ENCODE data around the gene CTCF. TPM values are rescaled to one million over a fixed set of nuclear protein-coding genes. Genes with fewer than 3 reads are reported as not detected.

Gene CTCF
- total RNA-seq, 4 donors from 2014 or later, result 26.1 to 39.6 (median 31.8) TPM

DNA sequence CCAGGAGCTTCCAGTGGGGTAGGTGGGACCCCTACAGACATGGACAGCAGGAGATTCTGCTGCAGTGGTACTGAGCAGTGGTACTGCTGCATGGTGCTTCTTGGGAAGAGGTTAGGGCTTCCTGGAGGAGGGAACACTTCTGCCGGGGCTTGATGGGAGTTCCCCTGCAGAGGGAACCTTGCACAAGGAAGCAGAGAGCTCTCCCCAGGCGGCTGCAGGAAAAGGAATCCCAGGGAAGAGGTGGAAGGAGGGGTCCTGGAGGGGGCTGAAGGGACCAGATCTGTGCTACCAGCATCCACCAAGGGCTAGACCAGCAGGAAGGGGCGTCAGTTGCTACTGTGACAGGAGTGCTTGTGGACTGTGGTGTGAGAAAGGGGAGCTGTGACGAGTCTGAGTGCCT, 23.1 kb upstream of the CTCF start:
- TF ChIP-seq, protein P1, sequence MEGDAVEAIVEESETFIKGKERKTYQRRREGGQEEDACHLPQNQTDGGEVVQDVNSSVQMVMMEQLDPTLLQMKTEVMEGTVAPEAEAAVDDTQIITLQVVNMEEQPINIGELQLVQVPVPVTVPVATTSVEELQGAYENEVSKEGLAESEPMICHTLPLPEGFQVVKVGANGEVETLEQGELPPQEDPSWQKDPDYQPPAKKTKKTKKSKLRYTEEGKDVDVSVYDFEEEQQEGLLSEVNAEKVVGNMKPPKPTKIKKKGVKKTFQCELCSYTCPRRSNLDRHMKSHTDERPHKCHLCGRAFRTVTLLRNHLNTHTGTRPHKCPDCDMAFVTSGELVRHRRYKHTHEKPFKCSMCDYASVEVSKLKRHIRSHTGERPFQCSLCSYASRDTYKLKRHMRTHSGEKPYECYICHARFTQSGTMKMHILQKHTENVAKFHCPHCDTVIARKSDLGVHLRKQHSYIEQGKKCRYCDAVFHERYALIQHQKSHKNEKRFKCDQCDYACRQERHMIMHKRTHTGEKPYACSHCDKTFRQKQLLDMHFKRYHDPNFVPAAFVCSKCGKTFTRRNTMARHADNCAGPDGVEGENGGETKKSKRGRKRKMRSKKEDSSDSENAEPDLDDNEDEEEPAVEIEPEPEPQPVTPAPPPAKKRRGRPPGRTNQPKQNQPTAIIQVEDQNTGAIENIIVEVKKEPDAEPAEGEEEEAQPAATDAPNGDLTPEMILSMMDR (IDR thresholded peaks at IDR 0.05), result no peak
- TF ChIP-seq POLR2A (IDR thresholded peaks at IDR 0.05) (no peak), EP300 (IDR thresholded peaks at IDR 0.05) (no peak)
- H3K27ac ChIP-seq, result peak overlapping the region in 2 of 4 donors; percentile 84 to 90
- H3K9me3 ChIP-seq, result no peaks in the 10 kb centered on the region
- H3K4me1 ChIP-seq, result peaks cover 0 to 87% (median 22%) of the 10 kb centered on the region in 4 donors
- no peaks in the 10 kb centered on the region for H3K27me3 ChIP-seq
- no peak overlapping the region for H3K4me3 ChIP-seq
- peaks cover 0 to 50% (median 10%) of the 10 kb centered on the region in 3 donors for H3K36me3 ChIP-seq
- DNase-seq (ENCODE audit: low spot score in 2 of 2), result no peak
- 61 to 65% methylated on average over 4 of the region's 4 CpGs for WGBS, 2 donors

DNA sequence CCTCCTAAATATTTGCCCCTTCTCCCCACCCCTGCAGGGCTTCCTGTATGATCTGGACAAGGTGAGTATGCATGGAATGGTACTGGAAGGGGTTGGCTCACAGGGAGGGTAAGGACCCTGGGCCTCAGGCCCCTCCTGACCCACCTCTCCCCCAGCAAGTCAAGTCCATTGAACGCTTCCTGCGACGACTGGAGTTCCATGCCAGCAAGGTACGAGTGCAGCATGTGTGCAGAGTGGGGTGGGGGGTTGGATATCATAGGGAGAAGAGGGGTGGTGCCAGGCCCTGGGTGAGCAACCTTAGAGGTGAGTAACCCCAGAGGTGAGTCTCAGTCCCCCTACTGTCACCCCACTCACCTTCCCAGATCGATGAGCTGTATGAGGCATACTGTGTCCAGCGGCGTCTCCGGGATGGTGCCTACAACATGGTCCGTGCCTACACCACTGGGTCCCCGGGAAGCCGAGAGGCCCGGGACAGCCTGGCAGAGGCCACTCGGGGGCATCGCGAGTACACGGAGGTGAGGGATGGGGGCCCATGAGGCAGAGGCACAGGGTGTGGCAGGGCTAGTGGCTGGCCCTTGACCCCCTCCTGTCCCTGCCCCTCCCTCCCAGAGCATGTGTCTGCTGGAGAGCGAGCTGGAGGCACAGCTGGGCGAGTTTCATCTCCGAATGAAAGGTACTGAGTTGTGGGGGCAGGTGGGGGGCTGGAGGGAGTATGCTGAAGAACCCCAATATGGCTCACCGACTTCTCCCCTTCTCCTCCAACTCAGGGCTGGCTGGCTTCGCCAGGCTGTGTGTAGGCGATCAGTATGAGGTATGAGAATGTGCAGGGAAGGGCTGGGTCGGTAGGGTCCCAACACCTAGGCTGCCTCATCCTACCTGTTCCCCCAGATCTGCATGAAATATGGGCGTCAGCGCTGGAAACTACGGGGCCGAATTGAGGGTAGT, 22.4 kb upstream of the CTCF start:
- H3K4me3 ChIP-seq, result no peak overlapping the region
- H3K9me3 ChIP-seq, result no peaks in the 10 kb centered on the region
- H3K36me3 ChIP-seq, result peaks cover 5 to 57% (median 10%) of the 10 kb centered on the region in 3 donors
- H3K27ac ChIP-seq, result no peak overlapping the region
- TF ChIP-seq EP300 (IDR thresholded peaks at IDR 0.05), result no peak
- TF ChIP-seq, protein P1 (IDR thresholded peaks at IDR 0.05), result no peak
- TF ChIP-seq POLR2A (IDR thresholded peaks at IDR 0.05), result no peak
- 77 to 91% methylated on average over 16 to 27 of the region's 27 CpGs for WGBS, 2 donors
- no peaks in the 10 kb centered on the region for H3K27me3 ChIP-seq
- peaks cover 0 to 81% (median 22%) of the 10 kb centered on the region in 4 donors for H3K4me1 ChIP-seq
- DNase-seq (ENCODE audit: low spot score in 2 of 2), result no peak

DNA sequence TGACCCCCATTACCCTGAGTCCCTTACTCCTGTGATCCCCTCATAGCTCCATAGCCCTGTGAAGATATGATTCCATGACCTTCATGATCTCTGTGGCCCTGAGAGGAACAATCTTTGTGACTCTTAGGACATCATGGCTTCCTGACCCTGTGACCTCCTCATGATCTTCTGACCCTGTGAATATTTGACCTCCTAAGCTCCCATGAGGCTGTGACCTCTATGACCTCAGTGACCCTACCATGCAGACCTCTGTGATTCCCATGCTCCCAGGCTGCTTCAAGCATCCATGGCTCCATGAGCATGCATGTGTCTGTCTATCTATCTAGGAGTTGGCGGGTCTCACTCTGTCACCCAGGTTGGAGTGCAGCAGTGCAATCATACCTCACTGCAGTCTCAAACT, 21.6 kb upstream of the CTCF start:
- peaks cover 0 to 82% (median 22%) of the 10 kb centered on the region in 4 donors for H3K4me1 ChIP-seq
- no peaks in the 10 kb centered on the region for H3K27me3 ChIP-seq
- no peak overlapping the region for H3K4me3 ChIP-seq
- 82 to 95% methylated on average over 1 of the region's 1 CpG for WGBS, 2 donors
- peaks cover 10 to 65% (median 12%) of the 10 kb centered on the region in 3 donors for H3K36me3 ChIP-seq
- no peaks in the 10 kb centered on the region for H3K9me3 ChIP-seq
- no peak for DNase-seq (ENCODE audit: low spot score in 2 of 2)
- no peak overlapping the region for H3K27ac ChIP-seq
- no peak for TF ChIP-seq EP300 (IDR thresholded peaks at IDR 0.05)
- TF ChIP-seq, protein P1 (IDR thresholded peaks at IDR 0.05), result no peak
- no peak for TF ChIP-seq POLR2A (IDR thresholded peaks at IDR 0.05)

DNA sequence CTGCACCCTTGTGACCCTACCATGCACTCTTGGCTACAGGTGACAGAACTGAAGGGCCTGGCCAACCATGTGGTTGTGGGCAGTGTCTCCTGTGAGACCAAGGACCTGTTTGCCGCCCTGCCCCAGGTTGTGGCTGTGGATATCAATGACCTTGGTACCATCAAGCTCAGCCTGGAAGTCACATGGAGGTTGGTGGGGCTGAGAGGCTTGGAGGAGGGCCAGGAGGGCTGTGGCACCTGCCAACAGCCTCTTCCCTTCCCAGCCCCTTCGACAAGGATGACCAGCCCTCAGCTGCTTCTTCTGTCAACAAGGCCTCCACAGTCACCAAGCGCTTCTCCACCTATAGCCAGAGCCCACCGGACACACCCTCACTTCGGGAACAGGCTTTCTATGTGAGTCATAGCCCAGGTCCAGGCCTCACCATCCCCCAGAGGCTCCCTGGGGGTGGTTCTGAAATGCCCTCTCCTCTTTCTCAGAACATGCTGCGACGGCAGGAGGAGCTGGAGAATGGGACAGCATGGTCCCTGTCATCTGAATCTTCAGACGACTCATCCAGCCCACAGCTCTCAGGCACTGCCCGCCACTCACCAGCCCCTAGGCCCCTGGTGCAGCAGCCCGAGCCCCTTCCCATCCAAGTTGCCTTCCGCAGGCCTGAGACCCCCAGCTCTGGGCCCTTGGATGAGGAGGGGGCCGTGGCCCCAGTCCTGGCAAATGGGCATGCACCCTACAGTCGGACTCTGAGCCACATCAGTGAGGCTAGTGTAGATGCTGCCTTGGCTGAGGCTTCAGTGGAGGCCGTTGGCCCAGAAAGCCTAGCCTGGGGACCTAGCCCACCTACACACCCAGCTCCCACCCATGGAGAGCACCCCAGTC, 20.7 kb upstream of the CTCF start:
- Histone ChIP-seq H3K36me3 (peaks cover 10 to 74% (median 13%) of the 10 kb centered on the region in 3 donors), H3K27ac (peak overlapping the region in 1 of 4 donors; percentile 52), H3K4me3 (no peak overlapping the region), H3K27me3 (no peaks in the 10 kb centered on the region), H3K4me1 (peaks cover 0 to 82% (median 21%) of the 10 kb centered on the region in 4 donors), H3K9me3 (no peaks in the 10 kb centered on the region)
- 85 to 87% methylated on average over 11 to 14 of the region's 14 CpGs for WGBS, 2 donors
- TF ChIP-seq POLR2A (IDR thresholded peaks at IDR 0.05) (no peak), EP300 (IDR thresholded peaks at IDR 0.05) (no peak)
- TF ChIP-seq, protein P1 (IDR thresholded peaks at IDR 0.05), result no peak
- DNase-seq (ENCODE audit: low spot score in 2 of 2), result no peak

Data from tibial nerve (tissue), 4 donors.